ENCODE measurements around the gene FANK1. TPM values are rescaled to one million over a fixed set of nuclear protein-coding genes. Genes with fewer than 3 reads are reported as not detected.
"Not testable (repeated sequence)": the region's sequence is repeated elsewhere in the genome, so short reads cannot be mapped to it uniquely, and the experiment has no call there.

Gene FANK1
- total RNA-seq, 2 experiments from 2014 or later: 0.92 to 1.1 TPM

DNA sequence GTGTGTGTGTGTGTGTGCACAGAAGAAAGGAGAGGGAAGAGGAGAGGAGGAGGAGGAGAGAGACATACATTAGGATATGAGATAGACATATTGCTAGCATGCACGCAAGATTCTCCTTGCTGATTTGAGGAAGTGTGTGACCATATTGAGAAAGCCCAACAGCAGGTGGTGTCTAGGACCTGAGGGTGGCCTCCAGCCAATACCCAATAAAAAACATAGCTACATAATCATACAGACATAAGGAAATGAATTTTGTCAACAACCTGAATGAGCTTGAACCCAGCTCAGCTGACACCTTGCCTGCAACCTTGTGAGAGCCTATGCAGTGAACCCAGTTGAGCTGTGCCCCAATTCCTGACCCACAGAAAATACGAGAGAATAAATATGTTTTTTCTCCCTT lies 11.2 kb downstream of the FANK1 start:
- not testable (repeated sequence) for DNase-seq, H3K4me1 Mint-ChIP-seq, H3K4me3 Mint-ChIP-seq, H3K36me3 Mint-ChIP-seq, H3K27ac Mint-ChIP-seq, H3K9me3 Mint-ChIP-seq, H3K27me3 Mint-ChIP-seq

GRCh38 chr10:125908813-125909212 lies 12.4 kb downstream of the FANK1 start:
- not testable (repeated sequence) for H3K4me1 Mint-ChIP-seq, H3K36me3 Mint-ChIP-seq, DNase-seq, H3K27me3 Mint-ChIP-seq, H3K27ac Mint-ChIP-seq, H3K9me3 Mint-ChIP-seq, H3K4me3 Mint-ChIP-seq

- H3K27ac Mint-ChIP-seq, H3K36me3 Mint-ChIP-seq, DNase-seq, H3K4me3 Mint-ChIP-seq, H3K27me3 Mint-ChIP-seq, H3K9me3 Mint-ChIP-seq, H3K4me1 Mint-ChIP-seq: not testable (repeated sequence)
Observed at GRCh38 chr10:125909491-125909890, 13.1 kb downstream of the FANK1 start.

- DNase-seq: no peak
- H3K27ac Mint-ChIP-seq: no peak overlapping the region
- H3K27me3 Mint-ChIP-seq: no peaks in the 10 kb centered on the region
- H3K9me3 Mint-ChIP-seq: no peaks in the 10 kb centered on the region
- H3K4me1 Mint-ChIP-seq: no peaks in the 10 kb centered on the region
- no peak overlapping the region for H3K4me3 Mint-ChIP-seq
- no peaks in the 10 kb centered on the region for H3K36me3 Mint-ChIP-seq
Observed at GRCh38 chr10:125911145-125911544, 14.8 kb downstream of the FANK1 start.

DNA sequence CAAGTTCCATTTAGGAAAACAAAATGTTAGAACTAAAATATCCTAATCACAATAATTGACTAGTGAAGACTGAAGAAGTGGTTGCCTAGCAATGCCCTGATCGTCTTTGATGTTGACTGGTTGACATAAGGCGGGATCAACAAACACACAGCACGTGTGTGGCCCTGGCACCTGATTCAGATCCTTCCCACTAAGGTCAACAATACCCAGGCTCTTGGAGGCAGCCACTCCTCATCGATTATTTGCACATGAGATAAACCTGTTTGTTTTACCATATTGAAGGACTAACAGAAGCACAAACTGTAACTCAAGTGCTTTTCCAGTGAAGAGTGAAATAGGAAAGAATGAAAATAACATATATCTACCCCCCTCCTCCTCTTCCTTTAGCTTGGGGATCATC lies 15.6 kb downstream of the FANK1 start:
- Mint-ChIP-seq H3K4me3 (no peak overlapping the region), H3K27ac (no peak overlapping the region), H3K36me3 (no peaks in the 10 kb centered on the region), H3K4me1 (no peaks in the 10 kb centered on the region), H3K9me3 (no peaks in the 10 kb centered on the region), H3K27me3 (no peaks in the 10 kb centered on the region)
- DNase-seq: no peak

GRCh38 chr10:125913277-125913676 lies 16.9 kb downstream of the FANK1 start:
- H3K36me3 Mint-ChIP-seq, DNase-seq, H3K4me1 Mint-ChIP-seq, H3K27ac Mint-ChIP-seq, H3K9me3 Mint-ChIP-seq, H3K27me3 Mint-ChIP-seq, H3K4me3 Mint-ChIP-seq: not testable (repeated sequence)

DNA sequence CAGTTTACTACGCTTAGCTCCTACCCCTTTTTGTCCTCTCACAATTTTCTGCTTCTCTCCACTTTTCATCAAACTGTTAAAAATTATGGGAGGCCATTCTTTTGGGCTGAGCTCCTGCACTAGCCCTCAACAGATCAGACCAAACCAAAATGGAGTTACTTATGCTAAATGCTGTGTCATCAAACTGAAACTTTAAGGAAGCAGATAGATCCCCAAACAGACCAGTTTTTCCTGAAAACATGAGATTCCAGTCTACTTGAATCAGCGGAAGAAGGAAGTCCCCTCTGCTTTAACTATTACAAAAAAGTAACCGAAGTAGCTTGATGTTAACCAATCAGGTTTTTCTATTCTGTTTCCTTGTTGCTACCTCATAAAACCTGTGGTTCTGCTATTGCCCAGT lies 20.6 kb downstream of the FANK1 start:
- no peak for DNase-seq
- H3K4me3 Mint-ChIP-seq: no peak overlapping the region
- no peaks in the 10 kb centered on the region for H3K9me3 Mint-ChIP-seq
- no peak overlapping the region for H3K27ac Mint-ChIP-seq
- no peaks in the 10 kb centered on the region for H3K27me3 Mint-ChIP-seq
- no peaks in the 10 kb centered on the region for H3K36me3 Mint-ChIP-seq
- no peaks in the 10 kb centered on the region for H3K4me1 Mint-ChIP-seq

DNA sequence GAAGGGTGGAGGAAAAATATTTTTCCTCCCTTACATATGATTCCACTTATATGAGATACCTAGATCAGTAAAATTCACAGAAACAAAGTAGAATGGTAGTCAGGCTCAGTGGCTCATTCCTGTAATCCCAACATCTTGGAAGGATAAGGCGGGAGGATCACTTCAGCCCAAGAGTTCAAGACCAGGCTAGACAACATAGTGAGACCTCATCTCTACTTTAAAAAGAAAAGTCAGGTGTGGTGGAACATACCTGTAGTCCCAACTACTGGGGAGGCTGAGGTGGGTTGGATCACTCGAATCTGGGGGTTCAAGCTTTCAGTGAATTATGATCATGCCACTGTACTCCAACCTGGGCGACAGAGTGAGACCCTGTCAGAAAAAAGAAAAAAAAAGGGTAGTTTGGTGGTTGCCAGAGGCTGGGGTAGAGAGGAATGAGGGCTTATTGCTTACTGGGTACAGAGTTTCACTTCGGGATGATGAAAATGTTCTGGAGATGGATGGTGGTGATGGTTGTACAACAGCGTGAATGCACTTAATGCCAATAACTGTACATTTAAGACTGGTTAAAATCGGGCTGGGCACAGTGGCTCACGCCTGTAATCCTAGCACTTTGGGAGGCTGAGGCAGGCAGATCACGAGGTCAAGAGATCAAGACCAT lies 21.5 kb downstream of the FANK1 start:
- H3K27me3 Mint-ChIP-seq, H3K36me3 Mint-ChIP-seq, H3K27ac Mint-ChIP-seq, H3K4me3 Mint-ChIP-seq, H3K4me1 Mint-ChIP-seq, H3K9me3 Mint-ChIP-seq, DNase-seq: not testable (repeated sequence)

- not testable (repeated sequence) for H3K9me3 Mint-ChIP-seq, H3K4me1 Mint-ChIP-seq, DNase-seq, H3K36me3 Mint-ChIP-seq, H3K27me3 Mint-ChIP-seq, H3K4me3 Mint-ChIP-seq, H3K27ac Mint-ChIP-seq
Observed at GRCh38 chr10:125921643-125922306, 25.4 kb downstream of the FANK1 start.

GRCh38 chr10:125925262-125925834 lies 29.0 kb downstream of the FANK1 start:
- Mint-ChIP-seq H3K27ac (no peak overlapping the region), H3K4me3 (no peak overlapping the region), H3K27me3 (no peaks in the 10 kb centered on the region), H3K4me1 (no peaks in the 10 kb centered on the region), H3K36me3 (no peaks in the 10 kb centered on the region), H3K9me3 (no peaks in the 10 kb centered on the region)
- no peak for DNase-seq

- H3K27ac Mint-ChIP-seq: no peak overlapping the region
- no peaks in the 10 kb centered on the region for H3K4me1 Mint-ChIP-seq
- H3K9me3 Mint-ChIP-seq: peaks cover under 1% of the 10 kb centered on the region
- H3K27me3 Mint-ChIP-seq: no peaks in the 10 kb centered on the region
- H3K36me3 Mint-ChIP-seq: no peaks in the 10 kb centered on the region
- H3K4me3 Mint-ChIP-seq: no peak overlapping the region
- no peak for DNase-seq
Observed at GRCh38 chr10:125926247-125926646, 29.9 kb downstream of the FANK1 start.

GRCh38 chr10:125927265-125927664 lies 30.9 kb downstream of the FANK1 start:
- not testable (repeated sequence) for H3K4me3 Mint-ChIP-seq, DNase-seq, H3K9me3 Mint-ChIP-seq, H3K4me1 Mint-ChIP-seq, H3K36me3 Mint-ChIP-seq, H3K27me3 Mint-ChIP-seq, H3K27ac Mint-ChIP-seq

GRCh38 chr10:125928928-125929585 lies 32.7 kb downstream of the FANK1 start:
- Mint-ChIP-seq H3K27me3 (peaks cover 4% of the 10 kb centered on the region), H3K4me1 (no peaks in the 10 kb centered on the region), H3K36me3 (no peaks in the 10 kb centered on the region), H3K27ac (no peak overlapping the region), H3K4me3 (no peak overlapping the region), H3K9me3 (peaks cover 5% of the 10 kb centered on the region)
- DNase-seq: no peak

GRCh38 chr10:125929618-125930017 lies 33.3 kb downstream of the FANK1 start:
- Mint-ChIP-seq H3K9me3 (peaks cover 5% of the 10 kb centered on the region), H3K4me3 (no peak overlapping the region), H3K27me3 (peaks cover 4% of the 10 kb centered on the region), H3K27ac (no peak overlapping the region), H3K36me3 (no peaks in the 10 kb centered on the region), H3K4me1 (no peaks in the 10 kb centered on the region)
- DNase-seq: no peak

DNA sequence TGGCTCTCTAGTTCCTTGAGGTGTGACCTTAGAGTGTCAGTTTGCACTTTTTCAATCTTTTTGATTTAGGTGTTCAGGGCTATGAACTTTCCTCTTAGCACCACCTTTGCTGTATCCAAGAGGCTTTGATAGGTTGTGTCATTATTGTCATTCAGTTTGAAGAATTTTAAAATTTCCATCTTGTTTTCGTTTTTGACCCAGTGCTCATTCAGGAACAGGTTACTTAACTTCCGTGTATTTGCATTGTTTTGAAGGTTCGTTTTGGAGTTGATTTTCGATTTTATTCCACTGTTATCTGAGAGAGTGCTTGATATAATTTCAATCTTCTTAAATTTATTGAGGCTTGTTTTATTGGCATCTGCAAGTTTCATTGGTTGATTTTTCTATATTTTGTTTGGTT lies 37.3 kb downstream of the FANK1 start:
- no peak for DNase-seq
- H3K36me3 Mint-ChIP-seq: no peaks in the 10 kb centered on the region
- no peak overlapping the region for H3K27ac Mint-ChIP-seq
- no peaks in the 10 kb centered on the region for H3K4me1 Mint-ChIP-seq
- H3K9me3 Mint-ChIP-seq: peaks cover 5% of the 10 kb centered on the region
- H3K27me3 Mint-ChIP-seq: peaks cover 22% of the 10 kb centered on the region
- H3K4me3 Mint-ChIP-seq: no peak overlapping the region

GRCh38 chr10:125936331-125936730 lies 40.0 kb downstream of the FANK1 start:
- DNase-seq: no peak
- Mint-ChIP-seq H3K36me3 (no peaks in the 10 kb centered on the region), H3K4me3 (no peak overlapping the region), H3K27ac (no peak overlapping the region), H3K9me3 (peaks cover 3% of the 10 kb centered on the region), H3K27me3 (peaks cover 26% of the 10 kb centered on the region), H3K4me1 (no peaks in the 10 kb centered on the region)

Measured in activated naive CD8-positive, alpha-beta T cell treated with anti-CD3 and anti-CD28 coated beads for 36 hours (primary cell).